ENCODE measurements around the gene MSRB1.

GRCh38 chr16:1972490-1972877, 29.5 kb upstream of the MSRB1 start:
- TF ChIP-seq CTCF (IDR thresholded peaks at IDR 0.05), result no peak
- no peak for TF ChIP-seq POLR2A (IDR thresholded peaks at IDR 0.05)
